ENCODE results near the gene NHLRC1. TPM values are rescaled to one million over a fixed set of nuclear protein-coding genes. Genes with fewer than 3 reads are reported as not detected.

Gene NHLRC1
- total RNA-seq, 1 donor from 2014 or later: 2.4 TPM

DNA sequence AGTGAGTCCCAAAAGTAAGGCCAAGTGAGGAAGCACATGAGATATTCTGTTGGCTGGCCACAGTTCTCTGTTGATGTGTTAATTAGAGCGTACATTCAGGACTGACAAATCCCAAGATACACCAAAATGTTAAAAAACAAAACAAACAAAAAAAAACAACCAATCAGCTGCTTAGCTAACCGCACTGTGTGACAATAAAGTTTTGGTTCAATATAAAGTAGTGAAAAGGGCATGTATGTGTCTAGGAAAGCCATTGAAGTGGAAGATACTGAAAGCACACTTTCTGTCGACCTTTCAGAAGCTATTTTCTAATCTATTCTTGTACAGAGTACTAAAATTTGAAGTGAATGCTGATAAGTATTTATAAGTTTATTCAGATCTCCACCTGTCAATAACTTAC is 26.1 kb downstream of the NHLRC1 start:
- H3K9me3 ChIP-seq: no peaks in the 10 kb centered on the region
- ATAC-seq: no peak

DNA sequence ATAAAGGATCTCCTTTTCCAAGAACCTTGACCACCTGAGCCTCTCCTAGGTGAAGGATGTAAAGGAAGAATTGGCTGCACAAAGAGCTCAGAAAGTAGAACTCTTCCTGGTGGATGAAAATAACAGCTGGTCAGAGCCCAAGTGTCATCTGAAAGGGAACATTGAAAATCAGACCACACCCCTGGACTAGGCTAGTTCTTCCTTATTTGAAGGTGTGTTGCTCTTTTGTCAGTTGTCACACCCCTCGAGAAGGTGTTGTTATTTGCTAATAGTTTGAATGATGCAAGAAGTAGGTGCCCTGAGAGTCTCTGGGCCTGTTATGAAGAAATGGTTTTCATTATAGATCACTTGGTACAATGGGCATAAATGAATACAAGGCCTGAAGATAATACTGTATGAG is 31.1 kb downstream of the NHLRC1 start:
- Histone ChIP-seq H3K36me3 (no peaks in the 10 kb centered on the region), H3K27ac (no peak overlapping the region), H3K27me3 (ENCODE audit: low read depth) (no peaks in the 10 kb centered on the region), H3K4me1 (no peaks in the 10 kb centered on the region), H3K9me3 (no peaks in the 10 kb centered on the region), H3K4me3 (no peak overlapping the region)
- ATAC-seq: no peak
- TF ChIP-seq, protein P1, sequence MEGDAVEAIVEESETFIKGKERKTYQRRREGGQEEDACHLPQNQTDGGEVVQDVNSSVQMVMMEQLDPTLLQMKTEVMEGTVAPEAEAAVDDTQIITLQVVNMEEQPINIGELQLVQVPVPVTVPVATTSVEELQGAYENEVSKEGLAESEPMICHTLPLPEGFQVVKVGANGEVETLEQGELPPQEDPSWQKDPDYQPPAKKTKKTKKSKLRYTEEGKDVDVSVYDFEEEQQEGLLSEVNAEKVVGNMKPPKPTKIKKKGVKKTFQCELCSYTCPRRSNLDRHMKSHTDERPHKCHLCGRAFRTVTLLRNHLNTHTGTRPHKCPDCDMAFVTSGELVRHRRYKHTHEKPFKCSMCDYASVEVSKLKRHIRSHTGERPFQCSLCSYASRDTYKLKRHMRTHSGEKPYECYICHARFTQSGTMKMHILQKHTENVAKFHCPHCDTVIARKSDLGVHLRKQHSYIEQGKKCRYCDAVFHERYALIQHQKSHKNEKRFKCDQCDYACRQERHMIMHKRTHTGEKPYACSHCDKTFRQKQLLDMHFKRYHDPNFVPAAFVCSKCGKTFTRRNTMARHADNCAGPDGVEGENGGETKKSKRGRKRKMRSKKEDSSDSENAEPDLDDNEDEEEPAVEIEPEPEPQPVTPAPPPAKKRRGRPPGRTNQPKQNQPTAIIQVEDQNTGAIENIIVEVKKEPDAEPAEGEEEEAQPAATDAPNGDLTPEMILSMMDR (IDR thresholded peaks at IDR 0.05): no peak
- DNase-seq: no peak
- intact Hi-C loops (cut with DNase I): no loop called here

More for the DNA sequence above, 26.1 kb downstream of the NHLRC1 start:
- TF ChIP-seq, protein P1 (IDR thresholded peaks at IDR 0.05): no peak
- no peaks in the 10 kb centered on the region for H3K36me3 ChIP-seq
- no peaks in the 10 kb centered on the region for H3K4me1 ChIP-seq
- intact Hi-C loops (cut with DNase I): no loop called here
- no peak overlapping the region for H3K4me3 ChIP-seq
- no peak overlapping the region for H3K27ac ChIP-seq
- DNase-seq: no peak
- no peaks in the 10 kb centered on the region for H3K27me3 ChIP-seq (ENCODE audit: low read depth)

DNA sequence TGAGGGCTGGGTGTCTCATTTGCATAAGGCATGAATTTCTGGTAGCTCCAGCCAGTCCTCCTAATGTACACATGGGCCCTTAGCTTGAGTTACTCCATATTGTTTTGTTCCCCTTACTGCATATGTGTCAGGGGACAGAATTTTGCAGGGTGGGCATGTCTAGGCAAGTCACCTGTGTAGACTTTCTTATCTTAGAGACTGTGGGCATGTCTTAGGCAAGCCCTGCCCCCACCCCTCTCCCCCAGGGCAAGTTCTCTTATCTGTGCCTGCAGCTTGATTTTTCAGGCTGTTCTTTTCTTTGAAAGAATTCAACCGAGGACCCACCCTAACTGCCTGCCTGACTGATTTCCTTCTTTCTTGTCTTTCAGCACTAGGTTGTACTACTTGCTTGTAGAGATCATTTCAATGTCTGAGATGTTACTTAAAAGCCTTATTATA is 32.1 kb downstream of the NHLRC1 start:
- intact Hi-C loops (cut with DNase I): no loop called here
- TF ChIP-seq, protein P1 (IDR thresholded peaks at IDR 0.05): no peak

DNA sequence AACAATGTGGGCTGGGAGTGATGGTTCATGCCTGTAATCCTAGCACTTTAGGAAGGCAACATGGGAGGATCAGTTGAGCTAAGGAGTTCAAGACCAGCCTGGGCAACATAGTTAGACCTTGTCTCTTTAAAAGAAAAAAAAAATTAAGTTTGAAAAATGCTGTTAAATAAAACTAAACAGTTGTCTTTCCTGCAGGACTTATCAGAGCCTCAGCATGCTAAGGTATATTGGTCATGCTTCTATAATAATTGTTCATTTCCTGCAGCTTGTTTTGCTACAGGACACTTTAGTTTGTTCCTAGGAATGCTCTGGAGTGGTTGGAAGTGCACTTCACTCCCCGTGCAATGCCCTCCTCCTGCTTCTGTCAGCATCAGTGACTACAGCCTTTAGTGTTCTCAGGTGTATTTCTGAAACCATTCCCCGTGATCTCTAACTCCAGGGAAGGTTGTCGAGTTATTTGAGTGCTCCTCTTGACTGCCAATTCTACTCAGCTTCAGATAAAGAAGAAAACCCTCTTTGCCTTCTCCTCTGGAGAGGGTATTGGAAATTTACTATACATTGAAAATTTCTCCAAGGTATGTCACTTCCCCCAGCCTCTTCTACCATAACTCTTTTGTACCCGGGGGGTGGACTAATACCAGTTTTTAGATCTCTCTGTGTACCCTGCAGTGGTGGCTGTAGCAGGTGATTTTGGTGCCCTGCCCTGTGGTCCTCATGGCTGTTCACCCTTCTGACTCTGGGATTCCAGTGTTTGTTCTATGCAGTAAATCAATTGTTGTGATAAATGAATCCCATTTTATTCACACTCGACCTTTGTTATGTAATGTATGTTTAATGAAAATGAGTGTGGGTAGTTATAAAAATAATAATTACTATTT is 33.8 kb downstream of the NHLRC1 start:
- Histone ChIP-seq H3K27ac (no peak overlapping the region), H3K9me3 (no peaks in the 10 kb centered on the region), H3K36me3 (no peaks in the 10 kb centered on the region), H3K4me3 (no peak overlapping the region), H3K27me3 (ENCODE audit: low read depth) (no peaks in the 10 kb centered on the region), H3K4me1 (no peaks in the 10 kb centered on the region)
- ATAC-seq (peak; percentile 93 to 97), DNase-seq (peak; percentile 74)
- TF ChIP-seq, protein P1 (IDR thresholded peaks at IDR 0.05): no peak
- intact Hi-C loops (cut with DNase I): no loop called here

More for the DNA sequence above, 32.1 kb downstream of the NHLRC1 start:
- no peaks in the 10 kb centered on the region for H3K36me3 ChIP-seq
- H3K9me3 ChIP-seq: no peaks in the 10 kb centered on the region
- no peak overlapping the region for H3K27ac ChIP-seq
- DNase-seq: no peak
- H3K4me1 ChIP-seq: no peaks in the 10 kb centered on the region
- no peak for ATAC-seq
- no peak overlapping the region for H3K4me3 ChIP-seq
- H3K27me3 ChIP-seq (ENCODE audit: low read depth): no peaks in the 10 kb centered on the region

DNA sequence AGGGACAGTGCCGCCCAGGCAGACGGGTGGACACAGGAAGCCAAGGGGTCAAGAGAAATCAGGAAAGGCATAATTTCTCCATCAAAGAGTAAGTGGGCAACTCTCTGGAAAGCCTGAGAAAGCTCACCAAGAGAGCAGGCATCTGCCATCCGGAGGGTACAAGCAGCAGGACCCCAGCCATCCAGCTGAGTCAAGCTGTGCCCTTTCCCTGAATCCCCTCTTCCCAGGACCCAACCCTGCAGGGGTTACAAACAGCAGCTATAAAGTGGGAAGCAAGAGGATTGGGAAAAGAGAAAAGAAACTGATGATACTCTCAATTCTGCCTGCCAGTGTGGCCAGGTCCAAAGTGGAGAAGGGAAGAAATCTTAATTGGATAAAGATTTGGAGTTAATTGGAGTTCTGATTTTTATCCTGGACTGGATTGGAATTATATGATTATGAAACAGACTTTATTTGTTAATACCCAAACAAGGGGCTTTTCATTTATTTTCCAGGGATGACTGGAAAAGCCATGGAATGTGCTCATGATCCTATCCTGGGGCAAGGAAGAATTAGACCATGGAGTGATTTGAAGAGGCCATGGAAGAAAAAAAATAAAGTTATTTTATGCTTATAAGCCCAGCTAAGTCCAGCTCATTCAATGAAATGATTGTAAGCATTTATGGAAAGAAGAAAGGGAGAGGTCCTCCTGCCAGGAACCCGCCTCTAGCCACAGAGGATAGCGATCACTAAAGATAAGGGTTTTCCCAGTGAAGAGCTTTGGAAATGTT is 34.9 kb downstream of the NHLRC1 start:
- Histone ChIP-seq H3K27ac (no peak overlapping the region), H3K4me1 (no peaks in the 10 kb centered on the region)
- no peak for ATAC-seq

More for the DNA sequence above, 34.9 kb downstream of the NHLRC1 start:
- Histone ChIP-seq H3K9me3 (no peaks in the 10 kb centered on the region), H3K4me3 (no peak overlapping the region), H3K27me3 (ENCODE audit: low read depth) (no peaks in the 10 kb centered on the region), H3K36me3 (no peaks in the 10 kb centered on the region)
- intact Hi-C loops (cut with DNase I): no loop called here
- no peak for DNase-seq
- TF ChIP-seq, protein P1 (IDR thresholded peaks at IDR 0.05): no peak
